ENCODE measurements around the gene AMBRA1. TPM values are rescaled to one million over a fixed set of nuclear protein-coding genes. Genes with fewer than 3 reads are reported as not detected.

Gene AMBRA1
- total and polyA plus RNA-seq, 2 experiments from 2014 or later: 10.5 to 52.7 TPM

DNA sequence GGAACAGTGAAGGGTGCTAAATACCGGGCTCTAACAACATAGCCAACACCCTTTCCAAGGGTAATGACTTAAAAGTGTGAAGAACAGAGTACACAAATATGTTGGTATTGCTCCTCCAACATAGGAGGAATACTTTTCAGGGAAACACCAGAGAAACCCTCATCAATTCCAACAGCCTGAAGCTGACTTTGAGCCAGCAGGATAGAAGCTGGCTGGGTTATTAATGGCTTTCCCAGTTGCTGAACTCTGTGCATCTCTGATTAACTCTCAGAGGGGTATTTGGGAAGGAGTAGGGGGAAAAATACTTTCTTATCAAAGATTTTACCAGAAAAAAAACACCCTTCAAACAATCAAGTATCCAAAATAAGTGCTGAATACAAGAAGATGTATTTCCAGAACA is 95.6 kb downstream of the AMBRA1 start:
- no peaks in the 10 kb centered on the region for H3K36me3 ChIP-seq
- TF ChIP-seq, protein P1, sequence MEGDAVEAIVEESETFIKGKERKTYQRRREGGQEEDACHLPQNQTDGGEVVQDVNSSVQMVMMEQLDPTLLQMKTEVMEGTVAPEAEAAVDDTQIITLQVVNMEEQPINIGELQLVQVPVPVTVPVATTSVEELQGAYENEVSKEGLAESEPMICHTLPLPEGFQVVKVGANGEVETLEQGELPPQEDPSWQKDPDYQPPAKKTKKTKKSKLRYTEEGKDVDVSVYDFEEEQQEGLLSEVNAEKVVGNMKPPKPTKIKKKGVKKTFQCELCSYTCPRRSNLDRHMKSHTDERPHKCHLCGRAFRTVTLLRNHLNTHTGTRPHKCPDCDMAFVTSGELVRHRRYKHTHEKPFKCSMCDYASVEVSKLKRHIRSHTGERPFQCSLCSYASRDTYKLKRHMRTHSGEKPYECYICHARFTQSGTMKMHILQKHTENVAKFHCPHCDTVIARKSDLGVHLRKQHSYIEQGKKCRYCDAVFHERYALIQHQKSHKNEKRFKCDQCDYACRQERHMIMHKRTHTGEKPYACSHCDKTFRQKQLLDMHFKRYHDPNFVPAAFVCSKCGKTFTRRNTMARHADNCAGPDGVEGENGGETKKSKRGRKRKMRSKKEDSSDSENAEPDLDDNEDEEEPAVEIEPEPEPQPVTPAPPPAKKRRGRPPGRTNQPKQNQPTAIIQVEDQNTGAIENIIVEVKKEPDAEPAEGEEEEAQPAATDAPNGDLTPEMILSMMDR (IDR thresholded peaks at IDR 0.05; ENCODE audit: low read depth, low read length): no peak

DNA sequence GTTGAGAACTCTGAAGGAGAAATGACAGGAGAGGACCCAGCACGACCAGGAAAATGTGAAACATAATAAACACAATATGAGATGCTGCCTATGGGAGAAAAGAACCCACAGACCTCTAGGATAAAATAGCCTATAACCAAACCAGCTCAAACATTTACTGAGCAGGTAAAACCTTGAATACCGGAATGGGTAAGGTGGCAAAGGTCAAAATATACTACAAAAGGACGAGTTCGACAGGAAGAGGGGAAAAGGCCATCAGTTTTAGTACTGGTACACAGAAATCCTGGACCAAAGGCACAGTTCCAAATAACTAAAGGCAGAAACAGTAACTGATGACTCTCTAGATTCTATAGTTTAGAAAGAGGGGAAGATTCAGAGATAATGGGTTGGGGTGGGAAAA is 96.3 kb downstream of the AMBRA1 start:
- Histone ChIP-seq H3K4me3 (no peak overlapping the region), H3K36me3 (no peaks in the 10 kb centered on the region), H3K27me3 (no peaks in the 10 kb centered on the region), H3K9me3 (ENCODE audit: low read depth) (no peaks in the 10 kb centered on the region), H3K27ac (no peak overlapping the region), H3K4me1 (ENCODE audit: low read depth) (peaks cover 15% of the 10 kb centered on the region)
- no peak for DNase-seq (ENCODE audit: low read depth in 1 of 2, low spot score in 1 of 2)
- TF ChIP-seq, protein P1 (IDR thresholded peaks at IDR 0.05; ENCODE audit: low read depth, low read length): no peak

More for the DNA sequence above, 95.6 kb downstream of the AMBRA1 start:
- Histone ChIP-seq H3K4me1 (ENCODE audit: low read depth) (peaks cover 15% of the 10 kb centered on the region), H3K9me3 (ENCODE audit: low read depth) (no peaks in the 10 kb centered on the region), H3K4me3 (no peak overlapping the region), H3K27ac (no peak overlapping the region), H3K27me3 (no peaks in the 10 kb centered on the region)
- DNase-seq (ENCODE audit: low read depth in 1 of 2, low spot score in 1 of 2): no peak

DNA sequence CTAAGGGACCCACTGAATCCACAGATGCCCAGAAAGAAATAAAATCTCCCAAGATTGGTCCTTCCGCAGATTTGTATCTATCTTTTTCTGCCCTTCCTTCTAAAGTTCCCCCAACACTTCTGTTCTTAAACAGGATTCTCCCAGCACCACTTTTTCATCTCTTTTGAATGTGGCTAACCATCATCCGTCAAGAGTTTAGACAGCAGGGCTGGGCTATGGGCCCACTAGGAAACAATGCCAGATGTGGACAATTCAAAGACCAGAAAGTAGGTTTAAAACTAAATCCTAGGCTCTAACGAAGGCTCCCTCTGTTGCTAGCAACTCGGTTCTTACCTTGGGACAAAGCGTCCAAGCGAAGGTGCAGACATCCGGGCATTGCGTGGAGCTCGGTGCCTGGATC is 100.0 kb downstream of the AMBRA1 start:
- H3K27me3 ChIP-seq: no peaks in the 10 kb centered on the region
- no peak overlapping the region for H3K27ac ChIP-seq
- TF ChIP-seq, protein P1 (IDR thresholded peaks at IDR 0.05; ENCODE audit: low read depth, low read length): no peak
- H3K4me1 ChIP-seq (ENCODE audit: low read depth): peaks cover 9% of the 10 kb centered on the region
- no peaks in the 10 kb centered on the region for H3K9me3 ChIP-seq (ENCODE audit: low read depth)
- no peaks in the 10 kb centered on the region for H3K36me3 ChIP-seq
- DNase-seq (ENCODE audit: low read depth in 1 of 2, low spot score in 1 of 2): no peak
- H3K4me3 ChIP-seq: no peak overlapping the region

GRCh38 chr11:46492532-46492931 is 101.3 kb downstream of the AMBRA1 start:
- Histone ChIP-seq H3K27me3 (no peaks in the 10 kb centered on the region), H3K36me3 (no peaks in the 10 kb centered on the region), H3K9me3 (ENCODE audit: low read depth) (no peaks in the 10 kb centered on the region), H3K4me1 (ENCODE audit: low read depth) (no peaks in the 10 kb centered on the region), H3K4me3 (no peak overlapping the region), H3K27ac (no peak overlapping the region)
- TF ChIP-seq, protein P1 (IDR thresholded peaks at IDR 0.05; ENCODE audit: low read depth, low read length): no peak
- no peak for DNase-seq (ENCODE audit: low read depth in 1 of 2, low spot score in 1 of 2)

DNA sequence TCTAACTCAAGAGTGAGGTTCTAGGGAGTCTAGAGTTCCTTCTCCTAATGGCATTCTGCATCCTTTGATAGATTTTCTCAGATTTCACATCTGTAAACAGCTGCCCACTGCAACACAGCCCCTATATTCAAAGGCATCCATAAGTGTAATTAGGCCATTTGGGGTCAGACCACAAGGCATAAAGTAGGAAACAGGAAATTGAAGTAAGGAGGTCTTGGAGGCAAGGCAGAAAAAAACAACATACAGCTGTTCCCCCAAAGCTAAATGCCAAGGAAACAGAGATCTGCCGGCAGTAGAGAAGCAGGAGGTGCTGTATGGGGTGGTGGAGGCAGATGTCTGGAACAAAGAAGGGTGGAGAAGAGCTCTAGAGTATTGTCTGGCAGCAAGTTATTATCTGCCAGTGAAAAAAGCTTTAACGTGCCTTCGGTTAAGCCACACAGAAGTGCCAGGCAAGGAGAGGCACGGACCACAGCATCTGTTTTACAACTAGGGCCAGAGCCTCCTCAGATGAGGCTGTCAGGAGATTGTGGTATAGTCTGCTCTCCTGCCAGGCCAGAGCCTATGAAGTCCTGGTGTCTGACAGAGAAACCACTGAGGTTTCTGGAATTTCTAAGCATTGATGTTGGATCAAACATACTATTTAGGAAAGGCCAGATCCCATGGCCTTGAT is 102.0 kb downstream of the AMBRA1 start:
- Histone ChIP-seq H3K27me3 (no peaks in the 10 kb centered on the region), H3K4me3 (no peak overlapping the region), H3K36me3 (no peaks in the 10 kb centered on the region), H3K9me3 (ENCODE audit: low read depth) (no peaks in the 10 kb centered on the region), H3K27ac (no peak overlapping the region), H3K4me1 (ENCODE audit: low read depth) (no peaks in the 10 kb centered on the region)
- peak in 1 of 2 donors; percentile 16 for DNase-seq (ENCODE audit: low read depth in 1 of 2, low spot score in 1 of 2)
- TF ChIP-seq, protein P1 (IDR thresholded peaks at IDR 0.05; ENCODE audit: low read depth, low read length): no peak

All from cardiac muscle cell (in vitro differentiated cells and primary cell).